Measurements from ENCODE around the gene GRB10. TPM values are rescaled to one million over a fixed set of nuclear protein-coding genes. Genes with fewer than 3 reads are reported as not detected.

The GRB10 gene
- total and polyA plus RNA-seq, 9 donors = 10.7 to 18.9 (median 12.2) TPM

DNA sequence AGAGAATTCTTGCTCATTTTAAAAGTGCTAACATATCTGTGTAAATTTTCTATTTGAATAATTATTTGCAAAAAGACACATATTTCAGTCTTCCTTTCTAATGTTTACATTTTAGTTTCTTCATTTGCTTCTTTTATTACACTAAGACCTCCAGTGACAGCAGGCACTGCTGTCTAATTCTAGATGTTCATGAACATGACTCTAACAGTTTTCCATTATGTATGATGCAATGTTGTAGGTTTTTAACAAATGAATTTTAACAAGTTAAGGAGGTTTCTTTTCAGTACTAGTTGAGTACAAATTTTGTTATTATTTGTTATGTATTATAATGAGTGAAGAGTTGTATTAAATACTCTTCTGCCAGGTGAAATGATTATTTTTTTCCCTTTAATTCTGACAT, 83.6 kb downstream of the GRB10 start:
- H3K36me3 ChIP-seq (ENCODE audit: control insufficient read depth, insufficient read depth, low read length) = no peaks in the 10 kb centered on the region
- no peak overlapping the region for H3K27ac ChIP-seq (ENCODE audit: low read length)
- no peaks in the 10 kb centered on the region for H3K4me1 ChIP-seq (ENCODE audit: control insufficient read depth, insufficient read depth, low read length)
- DNase-seq = no peak
- no peaks in the 10 kb centered on the region for H3K27me3 ChIP-seq (ENCODE audit: control insufficient read depth, insufficient read depth, low read length)
- no peaks in the 10 kb centered on the region for H3K9me3 ChIP-seq (replicated peaks; ENCODE audit: control insufficient read depth, low read depth, low read length)
- no peak overlapping the region for H3K4me3 ChIP-seq (ENCODE audit: low read length)

DNA sequence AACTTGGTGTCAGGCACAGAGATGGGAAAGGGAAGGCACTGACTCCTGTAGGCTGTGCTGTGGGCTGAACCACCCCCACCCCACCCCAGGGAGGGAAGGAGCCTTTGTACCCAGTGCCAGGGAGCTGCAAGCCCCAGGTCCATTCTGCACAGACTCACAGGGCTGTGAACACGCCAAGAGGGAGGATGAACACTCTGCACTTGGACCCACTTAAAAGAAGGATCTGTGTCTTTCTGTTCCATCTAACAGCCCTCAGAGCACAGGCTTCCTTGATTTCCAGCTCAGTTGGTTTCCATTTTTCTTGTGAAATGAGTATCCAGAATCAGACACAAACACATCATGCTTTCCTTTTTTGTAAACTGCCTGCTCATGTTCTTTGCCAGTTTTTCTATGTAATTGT, 84.9 kb downstream of the GRB10 start:
- Histone ChIP-seq H3K4me1 (ENCODE audit: control insufficient read depth, insufficient read depth, low read length) (no peaks in the 10 kb centered on the region), H3K27ac (ENCODE audit: low read length) (no peak overlapping the region), H3K36me3 (ENCODE audit: control insufficient read depth, insufficient read depth, low read length) (no peaks in the 10 kb centered on the region), H3K27me3 (ENCODE audit: control insufficient read depth, insufficient read depth, low read length) (no peaks in the 10 kb centered on the region), H3K9me3 (replicated peaks; ENCODE audit: control insufficient read depth, low read depth, low read length) (no peaks in the 10 kb centered on the region), H3K4me3 (ENCODE audit: low read length) (no peak overlapping the region)
- no CpG with 5 or more reads among the region's 1 CpG for WGBS (ENCODE audit: insufficient coverage)
- DNase-seq = no peak

DNA sequence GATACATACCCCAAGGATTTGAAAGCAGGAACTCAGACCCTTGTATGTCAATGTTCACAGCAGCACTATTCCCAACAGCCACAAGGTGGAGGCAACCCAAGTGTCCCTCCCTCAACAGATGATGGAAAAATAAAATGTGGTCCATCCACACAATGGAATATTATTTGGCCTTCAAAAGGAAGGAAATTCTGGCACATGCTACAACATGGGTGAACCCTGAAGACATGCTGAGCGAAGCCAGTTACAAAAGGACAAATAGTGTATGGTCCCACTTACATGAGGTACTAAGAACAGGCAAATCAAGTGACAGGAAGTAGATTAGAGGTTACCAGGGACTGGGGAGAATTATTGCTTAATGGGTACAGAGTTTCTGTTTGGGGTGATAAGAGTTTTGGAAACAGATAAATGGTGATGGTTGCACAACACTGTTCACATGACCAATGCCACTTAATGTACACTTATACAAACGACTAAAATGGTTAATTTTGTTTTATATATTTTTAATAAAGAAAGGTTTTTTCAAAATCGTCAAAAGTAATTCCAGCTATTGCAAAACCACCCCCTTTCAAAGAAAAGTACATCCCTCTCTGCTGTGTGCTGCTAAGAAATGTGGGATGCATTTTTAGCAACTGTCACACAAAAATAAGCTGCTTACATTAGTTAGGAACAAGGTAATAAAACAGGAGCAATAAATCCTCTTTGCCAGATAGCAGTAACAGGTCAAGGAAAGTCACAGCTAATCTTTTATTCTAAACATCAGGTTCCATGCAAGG, 85.7 kb downstream of the GRB10 start:
- Histone ChIP-seq H3K4me1 (ENCODE audit: control insufficient read depth, insufficient read depth, low read length) (no peaks in the 10 kb centered on the region), H3K36me3 (ENCODE audit: control insufficient read depth, insufficient read depth, low read length) (no peaks in the 10 kb centered on the region), H3K27me3 (ENCODE audit: control insufficient read depth, insufficient read depth, low read length) (no peaks in the 10 kb centered on the region), H3K9me3 (replicated peaks; ENCODE audit: control insufficient read depth, low read depth, low read length) (no peaks in the 10 kb centered on the region), H3K27ac (ENCODE audit: low read length) (no peak overlapping the region), H3K4me3 (ENCODE audit: low read length) (no peak overlapping the region)
- WGBS (ENCODE audit: insufficient coverage) = 100% methylated on average over 1 of the region's 3 CpGs
- no peak for DNase-seq

DNA sequence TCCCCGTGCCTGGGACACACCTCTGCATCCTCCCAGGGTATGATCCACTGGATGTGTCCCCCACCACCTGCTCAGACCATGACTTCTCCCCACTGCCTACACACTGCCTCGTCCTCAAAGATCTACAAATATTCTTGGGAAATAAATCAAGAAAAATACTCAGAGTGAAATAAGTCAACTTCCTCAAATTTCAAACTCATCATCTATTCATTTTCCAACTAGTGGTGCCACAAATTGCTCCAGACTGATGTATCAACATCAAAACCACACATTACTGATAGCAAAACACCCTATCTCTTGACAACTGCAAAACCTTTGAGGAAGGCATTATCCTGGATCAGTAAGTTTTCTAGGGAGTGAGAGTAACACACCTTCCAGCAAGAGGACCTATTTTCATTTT, 87.7 kb downstream of the GRB10 start:
- H3K27me3 ChIP-seq (ENCODE audit: control insufficient read depth, insufficient read depth, low read length) = no peaks in the 10 kb centered on the region
- no peaks in the 10 kb centered on the region for H3K4me1 ChIP-seq (ENCODE audit: control insufficient read depth, insufficient read depth, low read length)
- no peak for DNase-seq
- no peaks in the 10 kb centered on the region for H3K9me3 ChIP-seq (replicated peaks; ENCODE audit: control insufficient read depth, low read depth, low read length)
- H3K36me3 ChIP-seq (ENCODE audit: control insufficient read depth, insufficient read depth, low read length) = no peaks in the 10 kb centered on the region
- H3K27ac ChIP-seq (ENCODE audit: low read length) = no peak overlapping the region
- 0% methylated on average over 1 of the region's 2 CpGs for WGBS (ENCODE audit: insufficient coverage)
- H3K4me3 ChIP-seq (ENCODE audit: low read length) = no peak overlapping the region

DNA sequence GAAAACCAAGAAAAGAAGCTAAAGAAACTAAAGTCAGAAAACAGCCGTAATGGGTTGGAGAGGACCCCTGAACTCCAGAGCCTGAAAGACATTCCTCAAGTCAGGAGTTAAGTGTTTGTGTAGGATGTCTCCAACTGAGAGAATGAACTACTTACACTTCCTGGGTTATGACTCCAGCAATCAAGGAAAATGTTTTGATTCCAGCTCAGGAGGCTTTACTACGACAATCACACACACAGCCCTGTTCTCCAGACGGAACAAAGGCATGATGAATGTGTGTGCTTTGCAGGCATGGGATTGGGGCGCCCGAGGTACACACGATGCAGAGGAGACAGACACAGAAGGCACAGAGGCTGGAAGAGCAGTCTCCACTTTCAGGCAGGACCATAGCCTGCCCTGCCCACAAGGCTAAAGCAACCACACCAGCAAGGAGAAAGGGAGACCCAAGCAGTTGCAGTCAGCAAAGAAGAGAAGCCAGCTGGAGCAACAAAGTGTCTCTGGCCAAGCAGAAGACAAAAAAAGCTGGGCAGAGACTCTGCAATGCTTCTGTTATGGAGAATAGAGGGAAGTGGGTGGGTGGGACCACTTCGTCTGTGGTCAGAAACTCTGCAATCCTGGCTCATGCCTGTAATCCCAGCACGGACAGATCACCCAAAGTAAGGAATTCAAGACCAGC, 89.1 kb downstream of the GRB10 start:
- H3K4me1 ChIP-seq (ENCODE audit: control insufficient read depth, insufficient read depth, low read length) = no peaks in the 10 kb centered on the region
- no peaks in the 10 kb centered on the region for H3K9me3 ChIP-seq (replicated peaks; ENCODE audit: control insufficient read depth, low read depth, low read length)
- no peak overlapping the region for H3K27ac ChIP-seq (ENCODE audit: low read length)
- WGBS (ENCODE audit: insufficient coverage) = 36% methylated on average over 2 of the region's 8 CpGs
- peaks cover 3% of the 10 kb centered on the region for H3K36me3 ChIP-seq (ENCODE audit: control insufficient read depth, insufficient read depth, low read length)
- H3K4me3 ChIP-seq (ENCODE audit: low read length) = no peak overlapping the region
- DNase-seq = no peak
- no peaks in the 10 kb centered on the region for H3K27me3 ChIP-seq (ENCODE audit: control insufficient read depth, insufficient read depth, low read length)

DNA sequence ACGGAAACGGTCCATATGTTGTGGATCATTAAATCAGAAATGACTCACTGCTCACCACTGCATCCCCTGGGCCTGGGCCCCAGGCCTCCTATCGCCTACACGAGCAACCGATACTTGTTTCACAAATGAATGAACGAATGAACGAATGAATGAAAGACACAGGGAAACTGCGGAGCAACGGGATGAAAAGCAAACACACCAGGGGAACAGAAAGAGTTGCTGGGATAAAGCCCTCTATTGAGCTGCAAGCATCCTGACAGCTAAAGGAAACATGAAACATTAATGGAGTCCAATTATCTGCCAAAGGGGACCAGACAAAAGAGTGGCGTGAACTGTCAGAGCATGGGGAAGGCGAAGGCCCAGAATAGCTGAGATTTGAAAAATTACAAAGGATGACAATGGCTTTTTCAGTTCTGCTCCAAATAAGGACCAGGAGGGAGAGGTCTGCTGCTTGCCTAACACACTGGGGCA, 92.1 kb downstream of the GRB10 start:
- peaks cover 12% of the 10 kb centered on the region for H3K4me1 ChIP-seq (ENCODE audit: control insufficient read depth, insufficient read depth, low read length)

DNA sequence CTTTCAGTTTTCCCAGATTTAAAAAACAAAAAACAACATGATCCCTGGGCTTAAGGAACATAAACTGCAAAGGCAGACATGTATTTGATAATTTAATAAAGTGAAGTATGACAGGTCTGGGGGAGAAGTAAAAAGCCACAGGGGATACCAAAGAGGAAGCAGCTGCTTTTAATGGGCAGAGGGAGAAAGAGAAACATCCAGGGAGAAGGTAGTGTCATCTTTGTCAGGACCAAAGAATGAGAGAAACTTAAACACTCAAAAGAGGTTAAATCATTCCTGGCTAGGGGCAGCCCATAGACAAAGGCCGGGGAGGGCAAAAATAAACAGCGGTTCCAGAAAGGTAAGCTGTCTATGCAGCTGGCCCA, 94.5 kb downstream of the GRB10 start:
- peaks cover 16% of the 10 kb centered on the region for H3K4me1 ChIP-seq (ENCODE audit: control insufficient read depth, insufficient read depth, low read length)
- no peak for DNase-seq
- H3K27ac ChIP-seq (ENCODE audit: low read length) = no peak overlapping the region
- no peaks in the 10 kb centered on the region for H3K27me3 ChIP-seq (ENCODE audit: control insufficient read depth, insufficient read depth, low read length)
- 75% methylated on average over 2 of the region's 2 CpGs for WGBS (ENCODE audit: insufficient coverage)
- no peaks in the 10 kb centered on the region for H3K9me3 ChIP-seq (replicated peaks; ENCODE audit: control insufficient read depth, low read depth, low read length)
- no peak overlapping the region for H3K4me3 ChIP-seq (ENCODE audit: low read length)
- H3K36me3 ChIP-seq (ENCODE audit: control insufficient read depth, insufficient read depth, low read length) = peaks cover 3% of the 10 kb centered on the region

More for the DNA sequence above, 92.1 kb downstream of the GRB10 start:
- Histone ChIP-seq H3K27me3 (ENCODE audit: control insufficient read depth, insufficient read depth, low read length) (no peaks in the 10 kb centered on the region), H3K36me3 (ENCODE audit: control insufficient read depth, insufficient read depth, low read length) (peaks cover 3% of the 10 kb centered on the region), H3K27ac (ENCODE audit: low read length) (no peak overlapping the region), H3K4me3 (ENCODE audit: low read length) (no peak overlapping the region), H3K9me3 (replicated peaks; ENCODE audit: control insufficient read depth, low read depth, low read length) (no peaks in the 10 kb centered on the region)
- WGBS (ENCODE audit: insufficient coverage) = 72% methylated on average over 9 of the region's 11 CpGs
- DNase-seq = no peak

DNA sequence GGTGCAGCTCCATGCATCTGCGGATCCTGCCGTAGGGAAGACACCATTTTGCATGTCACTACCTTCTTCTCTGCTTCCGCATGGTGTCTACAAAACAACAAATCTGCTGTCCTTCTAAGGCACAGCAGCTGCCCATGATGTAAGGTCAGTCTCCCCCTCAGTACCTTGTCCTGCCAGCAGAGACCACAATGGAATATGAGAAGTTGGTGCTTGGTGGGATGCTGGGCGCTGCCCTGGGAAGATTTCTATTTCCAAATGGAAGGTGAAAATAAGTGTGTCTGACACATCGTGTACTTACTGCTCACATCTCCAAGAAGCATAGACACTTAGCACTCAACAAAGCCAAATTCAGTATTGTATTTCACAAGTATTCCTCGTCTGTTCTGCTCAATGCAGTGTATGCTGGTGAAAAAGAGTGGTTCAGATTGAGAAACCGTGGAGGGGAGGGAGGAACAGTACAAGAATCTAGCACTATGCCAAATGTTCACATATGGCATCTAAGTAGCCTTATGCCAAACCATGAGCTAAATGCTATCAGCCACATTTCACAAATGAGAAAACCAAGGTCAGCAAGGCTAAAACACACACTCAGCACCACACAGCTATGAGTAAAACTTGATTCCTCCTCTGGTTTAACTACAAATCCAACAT, 95.0 kb downstream of the GRB10 start:
- Histone ChIP-seq H3K4me3 (ENCODE audit: low read length) (no peak overlapping the region), H3K27ac (ENCODE audit: low read length) (no peak overlapping the region), H3K36me3 (ENCODE audit: control insufficient read depth, insufficient read depth, low read length) (peaks cover 3% of the 10 kb centered on the region), H3K9me3 (replicated peaks; ENCODE audit: control insufficient read depth, low read depth, low read length) (no peaks in the 10 kb centered on the region), H3K4me1 (ENCODE audit: control insufficient read depth, insufficient read depth, low read length) (peaks cover 16% of the 10 kb centered on the region), H3K27me3 (ENCODE audit: control insufficient read depth, insufficient read depth, low read length) (no peaks in the 10 kb centered on the region)
- DNase-seq = no peak
- 100% methylated on average over 2 of the region's 7 CpGs for WGBS (ENCODE audit: insufficient coverage)

DNA sequence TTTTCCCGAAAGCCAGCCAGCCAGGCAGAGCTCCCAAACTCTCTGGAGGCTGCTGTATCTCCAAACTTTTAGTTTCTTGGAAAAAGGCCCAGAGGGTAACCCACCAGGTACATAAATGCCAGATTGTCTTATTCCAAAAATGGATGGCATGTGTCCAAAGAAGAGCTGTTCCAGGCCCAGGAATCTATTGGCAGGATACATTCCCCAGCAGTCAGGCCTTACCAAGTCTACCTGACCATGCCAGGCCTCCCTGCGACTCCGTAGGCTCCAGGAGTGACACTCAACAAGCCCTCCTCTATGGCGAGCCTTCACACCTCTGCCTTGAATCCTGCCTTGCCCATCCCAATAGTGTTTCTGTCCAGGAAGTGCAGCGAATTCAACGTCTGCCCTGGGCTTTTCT, 95.6 kb downstream of the GRB10 start:
- Histone ChIP-seq H3K9me3 (replicated peaks; ENCODE audit: control insufficient read depth, low read depth, low read length) (no peaks in the 10 kb centered on the region), H3K4me1 (ENCODE audit: control insufficient read depth, insufficient read depth, low read length) (peaks cover 18% of the 10 kb centered on the region), H3K4me3 (ENCODE audit: low read length) (no peak overlapping the region), H3K27ac (ENCODE audit: low read length) (no peak overlapping the region), H3K36me3 (ENCODE audit: control insufficient read depth, insufficient read depth, low read length) (peaks cover 3% of the 10 kb centered on the region), H3K27me3 (ENCODE audit: control insufficient read depth, insufficient read depth, low read length) (no peaks in the 10 kb centered on the region)
- DNase-seq = no peak
- 81% methylated on average over 6 of the region's 6 CpGs for WGBS (ENCODE audit: insufficient coverage)

Measured in muscle of leg (tissue), 11 donors.